Smooth muscle cell of the brain vasculature (primary cell): ENCODE data around the gene PTPRN.
A peak's percentile ranks its signal among the peaks of the same experiment; 100 is the strongest.
"Not testable (repeated sequence)": the region's sequence is repeated elsewhere in the genome, so short reads cannot be mapped to it uniquely, and the experiment has no call there.

Experiments
- DNase-seq: peaks from one replicate; pipeline ENCODE4 v3.0.0-alpha.2; 2012; ENCODE audit warnings: low read depth, low spot score

The PTPRN gene

GRCh38 chr2:219309278-219309677 lies at the start of gene PTPRN:
PTPRN (minus strand) TSS chr2:219309401; CDS start chr2:219309332, 69 bp downstream.
- DNase-seq = no peak

DNA sequence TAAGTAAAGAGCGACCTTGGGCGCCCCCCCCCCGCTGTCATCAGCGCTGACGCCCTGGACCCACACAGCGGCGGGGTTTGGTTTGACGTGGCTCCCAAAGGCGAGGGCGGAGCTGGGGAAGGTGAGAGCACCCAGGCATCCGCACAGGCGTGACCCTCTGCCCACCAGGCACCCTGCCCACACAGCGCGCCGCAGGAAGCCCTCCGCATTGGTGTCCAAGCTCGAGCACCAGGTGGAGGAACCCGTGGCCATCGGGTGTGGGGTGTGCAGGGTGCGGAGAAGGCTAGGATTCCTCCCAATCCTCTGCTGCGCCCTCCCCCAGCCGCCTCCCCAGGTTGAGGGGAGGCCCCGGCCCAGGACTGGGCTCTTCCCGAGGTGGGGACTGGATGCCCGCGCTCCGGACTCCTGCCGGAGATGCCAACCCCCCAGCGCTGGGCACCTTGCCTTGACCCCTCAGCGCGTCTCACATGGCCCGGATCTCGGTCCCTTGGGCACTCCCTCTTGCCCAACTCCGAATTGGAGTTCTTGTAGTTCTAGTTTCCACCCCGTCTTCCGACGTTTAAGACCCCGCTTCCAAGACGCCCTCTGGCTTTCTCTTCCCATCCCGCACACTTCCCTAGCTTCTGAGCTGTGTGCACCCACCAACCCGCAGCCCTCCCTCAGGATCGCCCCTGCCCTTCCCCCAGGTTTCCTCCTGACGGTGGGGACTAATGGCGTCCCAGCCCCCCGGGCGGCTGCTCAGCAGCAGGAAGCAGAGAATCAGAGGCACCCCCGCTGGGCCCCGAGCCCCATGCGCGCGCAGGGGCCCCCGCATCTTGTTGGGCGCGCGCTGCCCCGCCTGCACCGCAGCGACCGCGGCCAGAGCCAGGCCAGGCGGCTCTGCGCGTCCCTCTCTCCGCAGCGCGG lies 49.2 kb upstream of the PTPRN start:
- DNase-seq = no peak

DNA sequence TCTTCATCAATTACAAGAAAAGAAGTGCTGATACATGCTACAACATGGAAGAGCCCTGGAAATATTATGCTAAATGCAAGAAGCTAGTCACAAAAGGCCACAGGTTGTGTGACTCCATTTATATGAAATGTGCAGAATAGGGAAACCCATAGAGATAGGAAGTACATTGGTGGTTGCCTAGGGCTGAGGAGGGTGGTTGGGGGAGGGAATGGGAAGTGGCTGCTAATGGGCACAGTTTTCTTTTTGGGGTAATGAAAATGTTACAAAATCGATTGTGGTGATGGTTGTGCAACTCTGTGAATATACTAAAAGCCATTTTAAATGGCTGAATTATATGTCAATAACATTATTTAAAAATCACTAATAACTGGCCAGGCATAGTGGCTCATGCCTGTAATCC lies 47.6 kb upstream of the PTPRN start:
- DNase-seq = no peak

- no peak for DNase-seq
These were observed 45.4 kb upstream of the PTPRN start for GRCh38 chr2:219354582-219354981.

DNA sequence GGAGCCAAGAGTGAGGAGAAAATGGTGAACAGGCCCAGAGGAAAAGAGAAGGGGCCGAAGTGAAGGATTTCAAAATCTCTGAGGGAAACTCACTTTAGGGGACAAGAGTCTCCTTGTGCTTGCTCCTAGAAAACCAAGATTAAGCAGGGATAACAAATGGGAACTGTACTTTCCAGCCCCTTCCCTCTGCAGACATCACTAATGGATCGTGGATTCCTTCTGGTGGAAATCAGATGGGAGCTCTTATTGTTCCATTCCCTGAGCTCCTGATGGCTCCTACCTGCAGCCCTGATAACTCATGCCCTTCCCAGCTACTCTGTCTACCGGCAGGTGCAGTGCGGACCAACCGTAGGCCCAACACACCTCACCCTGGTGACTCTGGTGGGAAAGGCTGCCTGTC lies 43.9 kb upstream of the PTPRN start:
- no peak for DNase-seq

DNA sequence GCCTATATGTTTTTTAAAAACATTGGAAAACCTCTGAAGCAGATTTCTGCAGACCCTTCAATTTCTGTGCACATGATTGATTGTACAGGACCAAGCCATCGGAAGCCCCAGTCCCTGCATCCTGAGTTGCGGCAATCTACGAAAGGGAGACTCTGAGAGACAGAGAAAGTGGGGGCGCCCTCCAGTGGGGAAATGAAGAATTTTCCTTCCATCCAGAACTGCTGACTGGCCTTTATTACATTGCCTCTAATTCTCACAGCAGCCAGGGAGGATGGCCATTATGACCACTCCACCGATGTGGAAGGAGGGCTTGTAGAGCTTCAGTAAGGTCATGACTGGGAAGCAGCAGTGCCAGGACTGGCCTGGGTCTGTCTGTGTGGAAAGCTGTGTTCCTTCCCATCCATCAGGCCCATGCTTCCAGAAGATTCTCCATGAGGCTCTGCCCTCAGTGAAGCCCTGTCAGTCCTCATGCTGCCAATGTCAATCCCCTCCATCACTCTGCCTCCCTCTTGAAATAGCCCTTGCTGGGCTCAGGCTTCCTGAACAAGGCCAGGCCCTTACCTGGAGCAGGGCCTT lies 43.3 kb upstream of the PTPRN start:
- DNase-seq = peak; percentile 28

DNA sequence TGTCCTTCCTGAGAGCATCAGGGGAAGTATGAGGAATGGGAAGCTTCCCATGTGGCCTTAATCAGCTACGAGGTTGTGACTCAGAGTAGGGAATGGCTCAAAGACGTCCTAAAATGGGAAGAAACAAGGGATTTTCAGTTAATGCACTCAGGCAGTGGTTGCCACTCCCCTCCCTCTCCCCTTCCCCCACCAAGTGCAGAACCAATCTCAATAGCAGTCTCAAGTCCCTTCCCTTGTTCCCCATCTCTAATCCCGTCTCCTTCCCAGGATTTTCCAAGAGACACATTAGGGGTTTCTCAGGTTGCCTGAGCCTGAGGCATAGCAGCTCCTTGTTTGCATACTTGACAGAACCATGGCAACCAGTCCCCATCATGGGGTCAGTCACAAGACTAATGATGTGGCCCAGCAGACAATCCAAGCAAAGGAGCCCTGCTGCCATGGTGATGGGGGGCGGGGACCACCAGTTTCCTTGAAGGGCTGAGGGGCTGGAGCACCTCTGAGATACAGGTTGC lies 41.6 kb upstream of the PTPRN start:
- DNase-seq = no peak

- no peak for DNase-seq
These were observed 41.0 kb upstream of the PTPRN start for GRCh38 chr2:219350215-219350614.

- DNase-seq = peak; percentile 23
These were observed 35.7 kb upstream of the PTPRN start for GRCh38 chr2:219344751-219345430.

GRCh38 chr2:219335373-219335786 lies 26.2 kb upstream of the PTPRN start:
- no peak for DNase-seq

- DNase-seq = no peak
These were observed 24.9 kb upstream of the PTPRN start for GRCh38 chr2:219334076-219334475.

DNA sequence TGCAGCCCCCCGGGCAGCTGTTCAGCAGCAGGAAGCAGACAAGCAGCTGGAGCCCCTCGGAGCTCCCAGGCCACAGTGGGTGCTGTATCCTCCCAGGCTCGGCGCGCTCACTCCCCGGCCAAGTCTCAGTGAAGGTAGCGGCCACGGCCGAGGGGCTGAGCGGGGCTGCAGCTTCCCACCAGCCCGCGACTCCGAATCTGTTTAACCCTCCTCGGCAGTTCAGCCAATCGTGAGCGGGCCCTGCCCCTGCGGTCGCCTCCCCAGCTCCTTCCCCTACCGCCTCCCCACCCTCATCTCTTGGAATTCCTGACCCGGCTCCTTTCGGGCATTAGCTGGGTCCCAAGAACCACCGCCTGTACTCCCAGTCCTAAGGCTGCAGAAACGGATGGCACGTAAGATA lies 23.3 kb upstream of the PTPRN start, which contains the start of gene RESP18:
RESP18 (minus strand) TSS at position 203 of the 400 bp plus-strand sequence.
- no peak for DNase-seq

DNA sequence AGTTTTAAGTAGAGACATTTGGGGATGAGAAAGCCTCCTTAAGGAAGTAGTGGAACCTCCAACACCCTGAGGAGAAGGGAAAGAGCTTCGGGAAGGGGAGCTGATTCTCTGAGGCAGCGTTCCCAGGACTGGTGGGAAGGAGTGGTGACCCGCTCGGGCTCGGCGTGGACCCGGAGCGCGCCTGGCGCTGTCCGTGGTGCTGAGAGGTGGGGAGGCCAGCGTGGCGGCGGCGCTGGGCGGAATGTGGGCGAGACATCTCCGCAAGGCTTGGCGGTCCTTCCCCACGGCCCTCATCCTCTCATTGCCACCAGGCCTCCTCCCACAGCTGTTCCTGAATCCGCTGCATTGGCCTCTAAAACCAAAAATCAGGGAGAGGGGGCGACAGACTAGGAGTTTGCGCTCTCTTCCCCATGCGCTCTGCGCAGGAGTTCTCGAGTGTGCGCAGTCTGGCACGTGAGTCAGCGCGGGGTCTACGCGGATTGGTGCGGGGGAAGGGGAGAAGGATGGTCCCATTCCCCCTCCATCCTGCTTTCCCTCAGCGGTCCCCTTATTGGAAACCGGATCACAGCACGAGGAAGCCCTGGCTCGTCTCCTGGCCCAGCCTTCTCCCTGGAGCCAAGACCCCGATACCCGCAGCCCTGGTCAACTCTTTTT lies 22.5 kb upstream of the PTPRN start:
- DNase-seq = no peak

- no peak for DNase-seq
These were observed 18.5 kb upstream of the PTPRN start for GRCh38 chr2:219327719-219328118.

DNA sequence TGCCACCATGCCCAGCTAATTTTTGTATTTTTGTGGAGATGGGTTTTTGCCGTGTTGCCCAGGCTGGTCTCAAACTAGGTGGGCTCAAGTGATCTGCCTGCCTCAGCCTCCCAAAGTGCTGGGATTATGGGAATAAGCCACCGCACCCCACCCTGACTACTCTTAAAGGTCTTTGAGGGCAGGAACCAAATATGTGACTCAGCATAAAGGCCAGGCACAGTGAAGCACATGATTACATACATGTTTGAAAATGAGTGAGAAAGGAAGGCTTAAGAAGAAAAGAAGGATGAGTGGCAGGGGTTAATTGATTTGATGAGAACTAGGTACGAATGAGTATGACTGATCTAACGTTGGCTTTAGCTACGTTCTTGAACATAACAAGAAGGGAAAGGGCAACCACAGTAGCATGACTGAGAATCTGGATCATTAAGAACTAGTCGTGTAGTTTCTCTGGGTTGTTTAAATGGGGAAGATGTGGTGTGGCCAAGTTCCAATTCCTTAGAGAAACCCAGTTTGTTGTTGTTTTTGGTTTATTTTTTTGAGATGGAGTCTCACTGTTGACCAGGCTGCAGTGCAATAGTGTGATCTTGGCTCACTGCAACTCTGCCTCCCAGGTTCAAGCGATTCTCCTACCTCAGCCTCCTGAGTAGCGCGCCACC lies 16.6 kb upstream of the PTPRN start:
- no peak for DNase-seq

DNA sequence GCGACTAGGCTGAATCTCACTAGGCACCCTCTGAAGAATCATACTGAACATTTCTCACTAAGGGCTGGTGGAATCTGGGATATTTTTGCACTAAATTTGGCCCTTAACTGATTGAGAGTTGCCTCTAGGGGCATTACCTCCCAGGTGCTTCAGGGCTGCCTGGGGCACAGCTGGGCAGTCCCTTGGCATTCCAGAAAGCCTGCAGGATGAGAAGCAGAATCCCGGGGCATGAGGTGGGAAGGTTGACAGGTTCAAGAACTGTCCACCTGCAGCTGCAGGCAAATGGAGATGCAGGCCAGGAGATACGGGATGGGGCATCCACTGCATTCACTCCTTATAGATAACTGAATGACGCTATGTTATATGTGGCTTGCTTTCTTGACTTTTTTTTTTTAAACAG lies 15.9 kb upstream of the PTPRN start:
- DNase-seq = no peak

- no peak for DNase-seq
These were observed 14.2 kb upstream of the PTPRN start for GRCh38 chr2:219323434-219323833.

GRCh38 chr2:219314804-219315468 lies 5.7 kb upstream of the PTPRN start:
- DNase-seq = no peak

DNA sequence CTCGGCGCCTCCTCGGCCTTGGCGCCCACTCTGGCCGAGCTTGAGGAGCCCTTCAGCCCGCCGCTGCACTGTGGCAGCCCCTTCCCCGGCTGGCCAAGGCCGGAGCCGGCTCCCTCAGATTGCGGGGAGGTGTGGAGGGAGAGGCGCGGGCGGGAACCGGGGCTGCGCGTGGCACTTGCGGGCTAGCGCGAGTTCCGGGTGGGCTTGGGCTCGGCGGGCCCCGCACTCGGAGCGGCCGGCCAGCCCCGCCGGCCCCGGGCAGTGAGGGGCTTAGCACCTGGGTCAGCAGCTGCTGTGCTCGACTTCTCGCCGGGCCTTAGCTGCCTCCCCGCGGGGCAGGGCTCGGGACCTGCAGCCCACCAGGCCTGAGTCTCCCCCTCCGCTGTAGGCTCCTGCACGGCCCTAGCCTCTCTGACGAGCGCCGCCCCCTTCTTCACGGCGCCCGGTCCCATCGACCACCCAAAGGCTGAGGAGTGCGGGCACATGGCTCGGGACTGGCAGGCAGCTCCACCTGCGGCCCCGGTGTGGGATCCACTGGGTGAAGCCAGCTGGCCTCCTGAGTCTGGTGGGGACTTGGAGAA lies 3.6 kb upstream of the PTPRN start:
- DNase-seq = not testable (repeated sequence)
